Astrocyte (in vitro differentiated cells and primary cell): ENCODE data around the gene RABGGTA. TPM values are rescaled to one million over a fixed set of nuclear protein-coding genes. Genes with fewer than 3 reads are reported as not detected.

Experiments used
- DNase-seq: peaks from one replicate; pipeline ENCODE4 v3.0.0-alpha.2; 2010; ENCODE audit warnings: low read depth
- FAIRE-seq: peaks from 2 replicates; lab custom pipeline; 2011; peaks lifted over from hg19 to GRCh38; lab: Jason Lieb, UNC
- H2AFZ ChIP-seq: 2 replicates; pipeline ENCODE4 v1.6.0; 2012; ENCODE audit warnings: low read depth, low read length, inconsistent platforms
- H3K27ac ChIP-seq: 2 replicates; pipeline ENCODE4 v1.5.1; 2011; ENCODE audit warnings: low read depth, low read length, inconsistent platforms
- H3K27me3 ChIP-seq: 2 replicates; pipeline ENCODE4 v1.6.0; 2011; ENCODE audit warnings: low read length, inconsistent platforms; ENCODE audit not compliant: insufficient read depth
- H3K36me3 ChIP-seq: 2 replicates; pipeline ENCODE4 v1.5.1; 2011; ENCODE audit warnings: low read length, inconsistent platforms; ENCODE audit not compliant: insufficient read depth
- H3K4me1 ChIP-seq: 2 replicates; pipeline ENCODE4 v1.5.1; 2011; ENCODE audit warnings: low read length, inconsistent platforms; ENCODE audit not compliant: insufficient read depth
- H3K4me2 ChIP-seq: 2 replicates; pipeline ENCODE4 v1.6.0; 2012; ENCODE audit warnings: low read length, inconsistent platforms
- H3K4me3 ChIP-seq: 2 replicates; pipeline ENCODE4 v1.5.1; 2011; ENCODE audit warnings: low read depth, mild to moderate bottlenecking, low read length, inconsistent platforms; ENCODE audit not compliant: insufficient read depth
- H3K79me2 ChIP-seq: 2 replicates; pipeline ENCODE4 v1.6.0; 2012; ENCODE audit warnings: mild to moderate bottlenecking, low read length, inconsistent platforms; ENCODE audit not compliant: insufficient read depth
- H3K9ac ChIP-seq: 2 replicates; pipeline ENCODE4 v1.6.0; 2012; ENCODE audit warnings: mild to moderate bottlenecking, low read length, inconsistent platforms
- H3K9me3 ChIP-seq: 2 replicates; pipeline ENCODE4 v1.5.1; 2012; ENCODE audit warnings: low read depth, mild to moderate bottlenecking, low read length, inconsistent platforms; ENCODE audit not compliant: insufficient read depth
- H4K20me1 ChIP-seq: 2 replicates; pipeline ENCODE4 v1.6.0; 2012; ENCODE audit warnings: low read length, inconsistent platforms; ENCODE audit not compliant: insufficient read depth
- H3K27ac Mint-ChIP-seq: one replicate; pipeline ENCODE4 v1.8.0; 2021; ENCODE audit warnings: mild to moderate bottlenecking, mixed read lengths; ENCODE audit not compliant: unreplicated experiment
- H3K27me3 Mint-ChIP-seq: one replicate; pipeline ENCODE4 v1.8.0; 2021; ENCODE audit warnings: low read depth, mixed read lengths; ENCODE audit not compliant: unreplicated experiment
- H3K36me3 Mint-ChIP-seq: one replicate; pipeline ENCODE4 v1.8.0; 2021; ENCODE audit warnings: low read depth, mixed read lengths; ENCODE audit not compliant: unreplicated experiment
- H3K4me1 Mint-ChIP-seq: one replicate; pipeline ENCODE4 v1.8.0; 2021; ENCODE audit warnings: low read depth, mixed read lengths; ENCODE audit not compliant: unreplicated experiment
- H3K4me3 Mint-ChIP-seq: one replicate; pipeline ENCODE4 v1.8.0; 2021; ENCODE audit warnings: mild to moderate bottlenecking, moderate library complexity, mixed read lengths; ENCODE audit not compliant: unreplicated experiment
- H3K9me3 Mint-ChIP-seq: one replicate; pipeline ENCODE4 v1.8.0; 2021; ENCODE audit warnings: mild to moderate bottlenecking, mixed read lengths; ENCODE audit not compliant: unreplicated experiment
- EZH2 ChIP-seq: IDR thresholded peaks from 2 replicates; pipeline ENCODE4 v1.6.1; 2012; ENCODE audit warnings: mild to moderate bottlenecking, low read length, inconsistent platforms; ENCODE audit not compliant: insufficient read depth
- total RNA-seq: library from RNA; stranded (reverse); gene quantifications from 2 replicates; pipeline ENCODE4 v1.2.1, GENCODE V29; 2021
- TF ChIP-seq, protein P1 (sequence below): IDR thresholded peaks from 2 replicates; pipeline ENCODE4 v1.5.1; 2011; ENCODE audit warnings: low read depth, mild to moderate bottlenecking, inconsistent platforms, low read length, moderate library complexity; ENCODE audit not compliant: insufficient read depth

Gene RABGGTA
- total RNA-seq, 1 donor from 2014 or later, result 27.3 TPM

DNA sequence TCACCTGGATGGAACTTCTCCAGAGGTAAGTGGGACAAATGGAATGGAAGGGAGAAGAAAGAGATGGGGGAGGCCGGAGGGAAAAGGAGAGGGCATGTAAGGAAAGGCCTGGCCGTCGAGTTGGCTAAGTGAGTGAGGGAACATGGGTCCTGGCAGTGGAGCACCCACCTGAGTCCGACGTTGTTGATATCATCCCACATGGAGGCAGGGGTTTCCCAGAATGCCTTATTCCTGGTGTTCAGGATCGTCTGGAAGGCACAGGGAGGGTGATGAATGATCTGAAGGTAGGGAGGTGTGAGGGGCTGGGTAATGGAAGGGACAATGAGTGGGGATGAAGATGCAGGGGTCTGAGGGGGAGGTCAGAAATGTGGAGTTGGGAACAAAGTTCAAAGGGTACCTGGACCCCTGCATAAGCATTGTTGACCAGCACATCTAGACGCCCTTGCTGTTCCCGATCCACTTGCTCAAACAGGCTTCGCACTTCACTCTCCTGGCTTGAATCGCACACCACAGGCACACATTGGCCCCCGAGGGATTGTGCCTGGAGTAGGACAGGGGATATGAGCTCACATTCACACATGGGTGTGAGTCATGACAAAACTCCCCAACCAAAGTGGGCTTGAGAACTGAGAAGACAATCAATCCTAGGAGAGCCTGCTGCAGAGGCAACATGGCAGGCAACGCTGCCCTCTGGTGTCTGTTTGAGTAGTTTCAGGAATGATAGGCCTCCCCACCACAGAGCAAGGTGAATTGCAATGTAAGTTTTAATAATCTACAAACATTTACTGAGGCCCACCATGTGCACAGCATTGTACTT lies 25.2 kb upstream of the RABGGTA start:
- peak overlapping the region; percentile 1 for H2AFZ ChIP-seq
- Mint-ChIP-seq H3K4me3 (peak overlapping the region; percentile 47), H3K4me1 (peaks cover 30% of the 10 kb centered on the region), H3K36me3 (peaks cover 4% of the 10 kb centered on the region), H3K9me3 (no peaks in the 10 kb centered on the region), H3K27me3 (no peaks in the 10 kb centered on the region), H3K27ac (peak overlapping the region; percentile 78)
- H3K36me3 ChIP-seq, result peaks cover 8% of the 10 kb centered on the region
- H3K27me3 ChIP-seq, result no peaks in the 10 kb centered on the region
- peaks cover 25% of the 10 kb centered on the region for H3K4me1 ChIP-seq
- peak overlapping the region; percentile 63 for H3K9ac ChIP-seq
- DNase-seq (peak; percentile 89), FAIRE-seq (peak; percentile 55)
- peaks cover 6% of the 10 kb centered on the region for H4K20me1 ChIP-seq
- peak overlapping the region; percentile 49 for H3K27ac ChIP-seq
- H3K9me3 ChIP-seq, result no peaks in the 10 kb centered on the region
- no peak for TF ChIP-seq EZH2
- TF ChIP-seq, protein P1, sequence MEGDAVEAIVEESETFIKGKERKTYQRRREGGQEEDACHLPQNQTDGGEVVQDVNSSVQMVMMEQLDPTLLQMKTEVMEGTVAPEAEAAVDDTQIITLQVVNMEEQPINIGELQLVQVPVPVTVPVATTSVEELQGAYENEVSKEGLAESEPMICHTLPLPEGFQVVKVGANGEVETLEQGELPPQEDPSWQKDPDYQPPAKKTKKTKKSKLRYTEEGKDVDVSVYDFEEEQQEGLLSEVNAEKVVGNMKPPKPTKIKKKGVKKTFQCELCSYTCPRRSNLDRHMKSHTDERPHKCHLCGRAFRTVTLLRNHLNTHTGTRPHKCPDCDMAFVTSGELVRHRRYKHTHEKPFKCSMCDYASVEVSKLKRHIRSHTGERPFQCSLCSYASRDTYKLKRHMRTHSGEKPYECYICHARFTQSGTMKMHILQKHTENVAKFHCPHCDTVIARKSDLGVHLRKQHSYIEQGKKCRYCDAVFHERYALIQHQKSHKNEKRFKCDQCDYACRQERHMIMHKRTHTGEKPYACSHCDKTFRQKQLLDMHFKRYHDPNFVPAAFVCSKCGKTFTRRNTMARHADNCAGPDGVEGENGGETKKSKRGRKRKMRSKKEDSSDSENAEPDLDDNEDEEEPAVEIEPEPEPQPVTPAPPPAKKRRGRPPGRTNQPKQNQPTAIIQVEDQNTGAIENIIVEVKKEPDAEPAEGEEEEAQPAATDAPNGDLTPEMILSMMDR, result peak; percentile 88
- peak overlapping the region; percentile 40 for H3K4me2 ChIP-seq
- H3K4me3 ChIP-seq, result no peak overlapping the region
- peaks cover 23% of the 10 kb centered on the region for H3K79me2 ChIP-seq

DNA sequence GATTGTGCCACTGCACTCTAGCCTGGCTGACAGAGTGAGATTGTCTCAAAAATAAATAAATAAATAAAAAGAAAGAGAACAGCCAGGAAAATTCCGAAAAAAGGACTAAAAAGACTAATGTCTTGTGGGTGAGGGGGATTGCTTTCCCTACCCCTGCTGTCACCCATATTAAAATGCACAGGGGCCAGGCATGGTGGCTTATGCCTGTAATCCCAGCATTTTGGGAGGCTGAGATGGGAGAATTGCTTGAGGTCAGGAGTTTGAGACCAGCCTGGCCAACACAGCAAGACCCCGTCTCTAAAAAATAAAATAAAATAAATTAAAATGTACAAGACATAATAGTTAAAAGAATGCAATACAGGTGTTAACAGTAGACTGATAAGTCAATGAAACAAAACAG lies 22.1 kb upstream of the RABGGTA start:
- H3K4me3 ChIP-seq, result no peak overlapping the region
- peaks cover 5% of the 10 kb centered on the region for H3K4me1 ChIP-seq
- Mint-ChIP-seq H3K36me3 (peaks cover 6% of the 10 kb centered on the region), H3K27me3 (no peaks in the 10 kb centered on the region), H3K4me3 (no peak overlapping the region), H3K27ac (no peak overlapping the region), H3K9me3 (no peaks in the 10 kb centered on the region), H3K4me1 (peaks cover 18% of the 10 kb centered on the region)
- H3K36me3 ChIP-seq, result peaks cover 14% of the 10 kb centered on the region
- no peaks in the 10 kb centered on the region for H3K9me3 ChIP-seq
- H3K79me2 ChIP-seq, result no peaks in the 10 kb centered on the region
- H3K4me2 ChIP-seq, result no peak overlapping the region
- no peak overlapping the region for H2AFZ ChIP-seq
- no peak overlapping the region for H3K9ac ChIP-seq
- no peaks in the 10 kb centered on the region for H3K27me3 ChIP-seq
- H3K27ac ChIP-seq, result no peak overlapping the region
- H4K20me1 ChIP-seq, result no peaks in the 10 kb centered on the region
- FAIRE-seq (no peak), DNase-seq (no peak)
- TF ChIP-seq EZH2, result no peak
- TF ChIP-seq, protein P1, result no peak
